GM12892 (cell line): ENCODE data around the gene ZPLD1.

ENCODE experiments used
- DNase-seq: peaks from one replicate; pipeline ENCODE4 v3.0.0; 2011; ENCODE audit not compliant: insufficient read length
- FAIRE-seq: peaks from 2 replicates; lab custom pipeline; 2011; peaks lifted over from hg19 to GRCh38; lab: Jason Lieb, UNC
- POLR2A ChIP-seq: IDR thresholded peaks from 2 replicates; pipeline ENCODE4 v1.6.1; 2011; ENCODE audit warnings: low read depth, low read length, control low read depth
- POLR2AphosphoS5 ChIP-seq: IDR thresholded peaks from 2 replicates; pipeline ENCODE4 v1.6.1; 2011; ENCODE audit warnings: low read depth, low read length, control low read depth
- TAF1 ChIP-seq: IDR thresholded peaks from 2 replicates; pipeline ENCODE4 v1.6.1; 2011; ENCODE audit warnings: low read depth, mild to moderate bottlenecking, control low read depth, low read length, borderline replicate concordance

The ZPLD1 gene

DNA sequence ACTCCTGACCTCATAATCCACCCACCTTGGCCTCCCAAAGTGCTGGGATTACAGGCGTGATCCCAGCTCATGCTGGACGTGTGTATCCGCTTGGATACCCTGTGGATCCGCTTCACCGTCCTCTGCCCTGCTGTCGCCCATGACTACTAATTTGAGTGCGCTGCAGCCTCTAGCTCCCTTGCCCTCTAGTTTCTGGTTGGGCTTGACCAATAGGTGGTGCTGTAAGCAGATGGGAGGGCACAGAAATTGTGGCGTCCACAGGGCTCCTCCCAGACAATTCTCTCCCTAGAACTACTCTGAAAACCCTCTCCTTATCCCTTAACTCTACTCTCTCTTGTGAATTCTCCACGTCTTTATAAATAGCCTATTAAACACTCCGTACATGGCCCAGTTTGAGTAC, 36.2 kb downstream of the ZPLD1 start:
- DNase-seq (no peak), FAIRE-seq (no peak)
- no peak for TF ChIP-seq POLR2AphosphoS5
- TF ChIP-seq POLR2A = no peak
- TF ChIP-seq TAF1 = no peak

DNA sequence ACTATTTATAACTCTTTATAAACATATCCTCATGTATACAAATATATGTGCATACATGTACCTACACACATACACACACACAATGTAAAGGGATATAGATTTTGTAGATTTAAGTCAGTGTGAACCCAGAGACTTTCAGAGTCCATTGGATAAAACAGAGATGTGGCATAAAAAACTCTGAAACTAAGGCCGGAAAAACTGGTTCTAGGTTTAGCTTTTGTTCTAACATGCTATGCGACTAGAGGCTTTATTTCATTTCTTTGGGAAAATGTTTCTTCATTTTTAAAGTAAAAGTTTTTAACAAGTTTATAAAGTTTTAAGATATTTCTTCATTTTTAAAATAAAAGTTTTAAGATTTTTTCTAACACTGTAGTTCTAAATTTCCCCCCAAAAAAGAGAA, 36.7 kb downstream of the ZPLD1 start:
- DNase-seq = no peak
- TF ChIP-seq POLR2AphosphoS5 = no peak
- TF ChIP-seq POLR2A = no peak
- no peak for TF ChIP-seq TAF1
- no peak for FAIRE-seq

DNA sequence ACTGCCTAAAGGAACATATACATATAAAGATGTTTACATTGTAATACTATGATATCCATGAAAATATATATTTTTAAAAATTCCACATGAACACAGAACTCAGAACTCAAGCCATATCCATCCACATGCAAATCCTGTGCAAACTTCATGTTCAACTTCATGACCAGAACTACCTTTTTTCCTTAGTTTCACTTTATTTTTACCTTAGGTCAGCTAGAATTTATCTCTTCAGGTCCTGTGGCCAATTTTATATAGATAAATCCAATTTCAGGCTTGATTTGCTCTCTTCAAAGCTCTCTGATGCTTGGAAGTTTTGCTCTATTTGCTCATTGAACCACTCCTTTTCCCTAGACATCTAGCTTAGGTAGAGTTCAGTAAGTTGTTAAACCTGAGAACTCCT, 38.8 kb downstream of the ZPLD1 start:
- FAIRE-seq = no peak
- DNase-seq = no peak
- no peak for TF ChIP-seq POLR2A
- no peak for TF ChIP-seq POLR2AphosphoS5
- TF ChIP-seq TAF1 = no peak

DNA sequence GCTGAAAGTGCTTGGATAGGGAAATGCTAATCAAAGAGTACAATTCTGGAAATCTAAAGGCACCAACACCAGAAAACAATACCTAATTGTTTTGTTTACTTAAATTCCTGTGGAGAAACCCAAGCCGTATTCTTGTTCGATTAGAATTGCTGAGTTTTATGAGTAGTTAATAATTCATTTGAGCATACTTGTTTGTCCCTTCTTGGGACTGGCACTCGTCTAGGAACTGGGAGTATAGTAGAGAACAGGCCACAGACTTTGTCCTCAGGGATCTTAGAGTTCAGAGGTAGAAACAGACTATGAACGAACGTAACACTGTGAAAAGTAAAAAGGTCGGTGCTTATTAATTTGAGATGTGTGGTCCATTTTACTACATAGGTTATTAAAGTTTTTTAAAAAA, 39.4 kb downstream of the ZPLD1 start:
- no peak for DNase-seq
- TF ChIP-seq POLR2A (no peak), POLR2AphosphoS5 (no peak), TAF1 (no peak)
- no peak for FAIRE-seq

DNA sequence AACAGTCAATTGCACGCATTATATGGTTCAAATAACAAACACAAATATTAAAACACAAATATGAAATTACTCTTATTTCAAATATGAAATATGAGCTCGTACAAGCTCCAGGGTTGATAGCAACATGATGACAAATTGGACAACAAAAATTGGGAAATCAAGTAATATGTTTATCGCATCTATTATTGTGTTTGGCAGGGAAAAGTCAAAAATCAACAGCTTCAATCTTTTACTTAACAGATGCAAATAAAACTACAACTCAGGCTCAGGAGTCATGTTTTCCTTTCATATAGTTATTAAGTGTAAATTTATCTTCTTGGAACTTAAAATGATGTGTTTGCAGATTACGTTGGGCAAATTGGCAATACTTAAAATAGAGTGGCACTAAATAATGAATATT, 41.4 kb downstream of the ZPLD1 start:
- FAIRE-seq = no peak
- no peak for DNase-seq
- TF ChIP-seq TAF1 (no peak), POLR2A (no peak), POLR2AphosphoS5 (no peak)

DNA sequence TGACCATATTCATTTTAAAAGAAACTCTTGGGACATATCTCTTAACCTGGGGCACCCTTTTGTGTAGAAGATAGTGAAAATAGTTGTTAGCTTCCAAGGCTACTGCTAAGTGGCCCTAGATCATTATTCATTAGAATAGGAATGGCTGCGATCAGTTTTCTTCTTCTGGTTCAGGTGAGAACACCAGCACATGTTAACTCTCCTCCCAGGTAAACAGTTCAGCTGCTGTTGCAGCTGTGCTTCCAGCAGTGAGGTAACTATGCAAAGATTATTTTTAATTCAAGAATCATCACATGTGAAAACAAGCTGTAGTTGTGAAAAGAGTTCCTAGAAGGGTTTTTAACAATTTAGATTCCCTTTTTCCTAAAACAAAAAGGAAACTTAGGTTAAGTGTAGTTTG, 43.3 kb downstream of the ZPLD1 start:
- FAIRE-seq (no peak), DNase-seq (no peak)
- TF ChIP-seq POLR2A = no peak

DNA sequence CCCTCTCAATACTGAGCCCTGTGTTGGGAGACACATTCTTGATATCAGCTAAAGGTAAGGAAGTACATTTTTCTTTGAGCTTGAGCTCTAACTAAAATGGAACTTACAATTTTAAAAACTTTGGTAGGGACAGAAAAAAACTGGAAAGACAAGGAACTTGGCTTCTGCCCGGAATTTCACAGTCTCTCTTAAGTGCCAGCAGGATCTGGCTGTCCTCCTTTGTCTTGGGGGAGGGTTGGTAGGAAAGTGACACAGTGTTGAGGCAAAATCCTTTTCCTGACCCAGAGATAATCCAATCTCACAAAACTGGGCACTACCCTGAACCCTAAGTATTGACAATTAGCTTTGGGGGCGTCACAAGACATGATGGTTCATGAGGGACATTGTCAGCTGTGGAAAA, 45.3 kb downstream of the ZPLD1 start:
- TF ChIP-seq POLR2AphosphoS5 (no peak), TAF1 (no peak), POLR2A (no peak)
- DNase-seq (no peak), FAIRE-seq (no peak)

DNA sequence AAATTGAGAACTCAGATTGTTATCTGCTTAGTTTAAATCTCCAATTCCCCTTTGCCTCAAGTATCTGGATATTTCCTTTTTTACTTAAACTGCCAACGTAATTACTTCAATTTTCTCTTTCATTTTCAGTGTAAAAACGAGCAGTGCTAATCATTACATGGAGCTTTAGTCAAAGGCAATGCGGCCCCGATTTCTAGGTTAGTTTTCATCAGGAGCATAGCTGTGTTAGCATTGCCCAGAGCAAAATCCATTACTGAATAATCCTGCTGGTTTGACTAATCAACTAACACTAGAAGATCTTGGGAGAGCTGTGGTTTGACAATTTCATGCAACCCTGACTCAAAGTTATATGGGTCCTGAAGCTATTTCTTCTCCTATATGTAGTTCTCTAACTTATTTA, 46.2 kb downstream of the ZPLD1 start:
- DNase-seq (no peak), FAIRE-seq (no peak)
- TF ChIP-seq POLR2AphosphoS5 = no peak
- no peak for TF ChIP-seq POLR2A
- TF ChIP-seq TAF1 = no peak

DNA sequence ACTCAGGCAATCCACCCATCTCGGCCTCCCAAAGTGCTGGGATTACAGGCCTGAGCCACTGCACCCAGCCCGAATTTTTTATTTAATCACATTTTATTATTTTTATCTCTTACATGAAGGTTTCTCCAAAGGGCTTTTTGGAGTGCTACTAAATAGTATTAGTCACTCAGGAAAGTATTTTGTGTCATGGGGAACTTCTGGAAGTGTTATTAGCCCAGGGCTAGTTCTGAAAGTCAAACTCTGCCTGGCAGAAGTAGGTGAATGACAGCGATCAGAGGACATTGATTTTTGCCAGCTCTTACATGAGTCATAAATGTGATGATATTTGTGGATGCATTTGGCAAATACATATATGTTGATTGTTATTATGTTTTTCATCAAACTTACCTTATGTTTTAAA, 48.7 kb downstream of the ZPLD1 start:
- TF ChIP-seq POLR2AphosphoS5 (no peak), TAF1 (no peak)
- DNase-seq (no peak), FAIRE-seq (no peak)

DNA sequence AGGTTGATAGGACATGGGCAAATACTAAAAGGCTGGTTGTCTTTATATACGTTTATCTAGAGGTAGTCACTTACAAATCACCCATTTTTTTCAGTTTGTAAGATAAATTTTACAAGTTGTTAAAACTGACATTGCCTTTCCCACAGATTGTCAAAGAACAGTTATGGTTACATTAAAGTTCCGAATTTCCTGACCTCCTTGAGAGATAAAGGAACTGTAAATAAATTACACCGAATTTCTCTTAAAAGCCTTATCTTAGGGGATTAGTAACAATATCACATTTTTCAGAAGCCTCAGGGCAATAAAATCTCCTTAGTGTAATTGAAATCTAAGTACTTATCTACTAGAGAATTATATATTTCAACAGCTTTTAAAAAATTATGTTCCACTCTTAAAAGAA, 49.5 kb downstream of the ZPLD1 start:
- TF ChIP-seq POLR2AphosphoS5 = no peak
- TF ChIP-seq POLR2A = no peak
- no peak for TF ChIP-seq TAF1
- FAIRE-seq (no peak), DNase-seq (no peak)

DNA sequence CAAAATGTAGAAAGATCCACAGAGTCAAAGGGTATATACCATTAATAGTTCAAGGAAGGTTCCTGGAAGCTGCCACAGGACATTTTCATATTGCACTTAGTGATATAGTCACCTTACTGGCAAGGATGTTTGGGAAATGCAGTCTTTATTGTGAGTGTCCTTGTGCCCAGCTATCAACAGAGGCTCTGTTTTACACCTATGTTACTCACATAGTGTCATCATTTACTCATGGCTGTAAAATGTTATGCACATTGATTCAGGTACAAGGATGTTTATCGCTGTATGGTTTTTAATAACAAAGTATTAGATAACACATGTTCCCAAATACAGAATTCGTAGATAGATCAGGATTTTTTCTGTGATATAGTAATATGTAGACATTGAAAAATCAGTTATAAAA, 50.9 kb downstream of the ZPLD1 start:
- TF ChIP-seq POLR2AphosphoS5 (no peak), TAF1 (no peak), POLR2A (no peak)
- FAIRE-seq = no peak
- no peak for DNase-seq

DNA sequence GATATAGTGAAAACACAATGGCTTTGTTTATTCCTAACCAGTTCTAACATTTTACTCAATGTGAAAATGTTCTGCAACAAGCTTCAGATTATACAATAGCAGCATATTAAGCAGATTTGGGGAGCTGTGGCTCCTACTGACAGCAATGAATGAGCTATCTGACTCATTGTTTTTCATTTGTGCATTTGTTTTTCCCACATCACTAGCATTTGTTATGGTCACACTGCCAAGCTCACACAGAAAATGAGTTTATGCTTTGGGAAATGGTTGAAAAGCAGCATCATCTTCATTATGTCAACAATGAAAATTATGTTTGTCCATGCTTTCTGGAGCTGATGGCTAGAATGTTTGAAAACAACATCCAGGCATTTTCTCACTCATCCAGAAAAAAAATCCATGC, 53.5 kb downstream of the ZPLD1 start:
- FAIRE-seq = no peak
- no peak for TF ChIP-seq POLR2AphosphoS5
- TF ChIP-seq TAF1 = no peak
- TF ChIP-seq POLR2A = no peak
- no peak for DNase-seq

DNA sequence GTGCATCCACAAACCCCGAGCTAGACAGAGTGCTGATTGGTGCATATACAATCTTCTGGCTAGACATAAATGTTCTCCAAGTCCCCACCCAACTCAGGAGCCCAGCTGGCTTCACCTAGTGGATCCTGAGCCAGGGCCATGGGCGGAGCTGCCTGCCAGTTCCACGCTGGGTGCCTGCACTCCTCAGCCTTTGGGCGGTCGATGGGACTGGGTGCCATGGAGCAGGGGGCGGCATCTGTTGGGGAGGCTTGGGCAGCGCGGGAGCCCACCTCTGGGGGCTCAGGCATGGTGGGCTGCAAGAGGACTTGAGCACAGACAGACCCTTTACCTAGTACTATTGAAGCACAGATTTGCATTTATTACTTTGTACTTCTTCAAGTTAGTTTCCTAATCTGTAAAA, 57.5 kb downstream of the ZPLD1 start:
- TF ChIP-seq POLR2A = no peak
- no peak for TF ChIP-seq TAF1
- no peak for TF ChIP-seq POLR2AphosphoS5
- DNase-seq (no peak), FAIRE-seq (no peak)

DNA sequence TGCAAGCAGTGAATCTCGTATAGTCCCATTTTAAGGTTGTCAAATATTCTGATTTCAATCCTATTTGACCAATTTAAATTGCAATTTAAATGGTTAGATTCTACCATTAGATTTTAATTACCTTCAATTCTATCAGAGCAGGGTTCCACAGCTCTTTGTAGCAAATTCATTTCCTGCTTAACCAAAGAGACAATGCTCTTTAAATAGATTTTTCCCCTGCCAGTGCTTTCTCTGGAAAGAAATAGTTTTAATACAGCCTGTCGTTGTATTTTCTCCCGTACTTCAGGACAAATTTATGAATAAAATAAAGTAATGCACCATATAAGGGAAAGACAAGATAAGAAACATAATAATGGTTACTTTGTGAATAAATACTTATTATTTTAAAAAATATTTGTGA, 62.8 kb downstream of the ZPLD1 start:
- TF ChIP-seq POLR2A (no peak), TAF1 (no peak), POLR2AphosphoS5 (no peak)
- no peak for FAIRE-seq
- DNase-seq = no peak

DNA sequence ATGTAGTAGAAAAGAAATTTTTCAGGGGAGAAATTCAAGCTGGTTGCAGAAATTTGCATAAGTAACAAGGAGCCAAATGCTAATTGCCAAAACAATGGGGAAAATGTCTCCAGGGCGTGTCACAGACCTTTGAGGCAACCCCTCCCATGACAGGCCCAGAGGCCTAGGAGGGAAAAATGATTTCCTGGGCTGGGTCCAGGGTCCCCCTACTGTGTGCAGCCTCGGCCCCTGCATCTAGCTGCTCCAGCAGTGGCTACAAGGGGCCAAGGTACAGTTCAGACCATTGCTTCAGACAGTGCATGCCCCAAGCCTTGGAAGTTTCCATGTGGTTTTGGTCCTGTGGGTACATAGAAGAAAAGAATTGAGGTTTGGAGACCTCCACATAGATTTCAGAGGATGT, 70.7 kb downstream of the ZPLD1 start:
- no peak for TF ChIP-seq TAF1
- no peak for TF ChIP-seq POLR2AphosphoS5
- TF ChIP-seq POLR2A = no peak
- no peak for FAIRE-seq
- no peak for DNase-seq
